HCT116 (cell line): ENCODE data around the gene SPON2. TPM values are rescaled to one million over a fixed set of nuclear protein-coding genes. Genes with fewer than 3 reads are reported as not detected.

Experiments
- ATAC-seq: fragments of 200-7000 bp; cut with Tn5 transposase; 2 replicates; pipeline ENCODE4 v1.9.1; 2020; ENCODE audit warnings: mild to moderate bottlenecking, moderate library complexity
- BruUV-seq: library from RNA; stranded (reverse); fragments of 400-500 nt; replicated peaks from 2 replicates; lab custom pipeline; 2021; lab: Mats Ljungman, UMichigan
- CTCF ChIA-PET: fragments of 300-600 bp; sonication (Branson Sonifier 250); formaldehyde crosslinking; loops from one replicate; lab custom pipeline; 2021; ENCODE audit warnings: antibody characterized with exemption; lab: Charles Lee
- POLR2A ChIA-PET: fragments of 300-600, 350-600 bp; sonication (Branson Sonifier 250); formaldehyde crosslinking; loops from one replicate; lab custom pipeline; 2021; ENCODE audit warnings: antibody characterized with exemption; lab: Charles Lee
- RAD21 ChIA-PET, 2 experiments: fragments of 300-600 bp; sonication (Branson Sonifier 250); formaldehyde crosslinking; loops; one replicate each; lab custom pipeline; 2023; ENCODE audit warnings: low total read pairs in 2 of 2; ENCODE audit not compliant: uncharacterized antibody in 2 of 2, unreplicated experiment in 2 of 2, low non-redundant PET in 1 of 2; lab: Charles Lee
- DNase-seq: peaks from one replicate; pipeline ENCODE4 v3.0.0-alpha.2; 2010; ENCODE audit warnings: low read depth, low spot score
- H2AFZ ChIP-seq: fragments of 200-600 bp; shearing (Covaris generic), sonication (generic); 2 replicates; pipeline ENCODE4 v1.6.1; 2017; ENCODE audit warnings: low read depth, mixed run types, mixed read lengths, antibody characterized with exemption, low read length; ENCODE audit not compliant: poor library complexity, severe bottlenecking
- H3K27ac ChIP-seq: 2 replicates; pipeline ENCODE4 v1.5.1; 2012; ENCODE audit warnings: low read depth, low read length
- H3K27me3 ChIP-seq: fragments of 200-600 bp; sonication (generic); 2 replicates; pipeline ENCODE4 v1.6.1; 2016; ENCODE audit warnings: mixed run types, low read length, mixed read lengths; ENCODE audit not compliant: insufficient read depth
- H3K36me3 ChIP-seq, 2 experiments: fragments of 200-500 bp in 1 of 2; fragments of 200-600 bp in 1 of 2; sonication (Bioruptor generic) in 1 of 2; sonication (generic) in 1 of 2; 2 replicates each; pipeline versions ENCODE4 v1.5.1 to v1.6.1; 2014 to 2016; ENCODE audit warnings: low read length in 2 of 2, inconsistent platforms in 1 of 2, mixed read lengths in 1 of 2, mixed run types in 1 of 2; ENCODE audit not compliant: insufficient read depth in 2 of 2, control insufficient read depth in 1 of 2
- H3K4me1 ChIP-seq, 2 experiments: fragments of 200-600 bp in 1 of 2; sonication (generic) in 1 of 2; 2 replicates each; pipeline versions ENCODE4 v1.5.1 to v1.6.1; 2012 to 2017; ENCODE audit warnings: low read length in 2 of 2, inconsistent platforms in 1 of 2, mild to moderate bottlenecking in 1 of 2, mixed read lengths in 1 of 2, mixed run types in 1 of 2, moderate library complexity in 1 of 2; ENCODE audit not compliant: insufficient read depth in 2 of 2, control insufficient read depth in 1 of 2
- H3K4me2 ChIP-seq: fragments of 200-600 bp; sonication (generic); 2 replicates; pipeline ENCODE4 v1.6.1; 2017; ENCODE audit warnings: mixed run types, low read length, mixed read lengths
- H3K4me3 ChIP-seq, 2 experiments: fragments of 200-600 bp in 1 of 2; sonication (generic) in 1 of 2; replicated peaks in 1 of 2; 2 replicates each; pipeline ENCODE4 v1.5.1; 2011 to 2016; ENCODE audit warnings: low read length in 2 of 2, control low read depth in 1 of 2, low read depth in 1 of 2, mild to moderate bottlenecking in 1 of 2, mixed read lengths in 1 of 2, mixed run types in 1 of 2
- H3K79me2 ChIP-seq: fragments of 200-600 bp; sonication (generic); 2 replicates; pipeline ENCODE4 v1.6.1; 2017; ENCODE audit warnings: mild to moderate bottlenecking, mixed run types, low read length, moderate library complexity, mixed read lengths; ENCODE audit not compliant: insufficient read depth
- H3K9ac ChIP-seq: fragments of 200-600 bp; sonication (generic); 2 replicates; pipeline ENCODE4 v1.6.1; 2016; ENCODE audit warnings: low read length, mixed read lengths
- H3K9me2 ChIP-seq: fragments of 200-600 bp; sonication (generic), shearing (Covaris generic); 2 replicates; pipeline ENCODE4 v1.6.1; 2017; ENCODE audit warnings: mixed run types, mild to moderate bottlenecking, moderate library complexity; ENCODE audit not compliant: insufficient read depth
- H3K9me3 ChIP-seq, 2 experiments: fragments of 200-500 bp in 1 of 2; fragments of 200-600 bp in 1 of 2; sonication (Bioruptor generic) in 1 of 2; sonication (generic) in 1 of 2; 2 replicates each; pipeline ENCODE4 v1.6.1; 2014 to 2017; ENCODE audit warnings: low read length in 2 of 2, mixed read lengths in 2 of 2, inconsistent platforms in 1 of 2, low read depth in 1 of 2, mild to moderate bottlenecking in 1 of 2, mixed run types in 1 of 2, moderate library complexity in 1 of 2; ENCODE audit not compliant: control insufficient read depth in 1 of 2, insufficient read depth in 1 of 2
- H4K20me1 ChIP-seq: fragments of 200-600 bp; sonication (generic), shearing (Covaris generic); 2 replicates; pipeline ENCODE4 v1.6.1; 2017; ENCODE audit warnings: mixed run types, mild to moderate bottlenecking, moderate library complexity; ENCODE audit not compliant: insufficient read depth
- ATF3 ChIP-seq: IDR thresholded peaks from 2 replicates; pipeline ENCODE4 v1.6.1; 2012
- CBX3 ChIP-seq: IDR thresholded peaks from 2 replicates; pipeline ENCODE4 v1.6.1; 2012; ENCODE audit warnings: low read depth
- CEBPB ChIP-seq: IDR thresholded peaks from 2 replicates; pipeline ENCODE4 v1.6.1; 2012; ENCODE audit warnings: low read depth
- ELF1 ChIP-seq: IDR thresholded peaks from 2 replicates; pipeline ENCODE4 v1.6.1; 2012; ENCODE audit warnings: low read depth, borderline replicate concordance
- FOSL1 ChIP-seq: IDR thresholded peaks from 2 replicates; pipeline ENCODE4 v1.6.1; 2012; ENCODE audit warnings: low read depth
- SRF ChIP-seq: IDR thresholded peaks from 2 replicates; pipeline ENCODE4 v1.6.1; 2012; ENCODE audit warnings: low read depth
- intact Hi-C: fragments of 100-400 bp; cut with micrococcal nuclease; formaldehyde crosslinking; loops from 2 replicates; pipeline ENCODE4 v1.10.0; 2022
- total RNA-seq: library from RNA; stranded (reverse); gene quantifications from one replicate; pipeline ENCODE4 v1.2.1, GENCODE V29; 2021; ENCODE audit not compliant: unreplicated experiment
- TF ChIP-seq, protein P1 (sequence below), 3 experiments: fragments of 200-600 bp in 1 of 3; sonication (generic) in 1 of 3; IDR thresholded peaks in 2 of 3; conservative IDR thresholded peaks in 1 of 3; 2 replicates each; pipeline ENCODE4 v1.5.1; 2012 to 2017; ENCODE audit warnings: low read depth in 2 of 3, low read length in 2 of 3, antibody characterized with exemption in 1 of 3, borderline replicate concordance in 1 of 3, control low read depth in 1 of 3, mild to moderate bottlenecking in 1 of 3, mixed read lengths in 1 of 3, mixed run types in 1 of 3, moderate library complexity in 1 of 3; ENCODE audit not compliant: insufficient read depth in 1 of 3

SPON2 gene
- total RNA-seq, 1 experiment from 2014 or later, result 1.5 TPM

DNA sequence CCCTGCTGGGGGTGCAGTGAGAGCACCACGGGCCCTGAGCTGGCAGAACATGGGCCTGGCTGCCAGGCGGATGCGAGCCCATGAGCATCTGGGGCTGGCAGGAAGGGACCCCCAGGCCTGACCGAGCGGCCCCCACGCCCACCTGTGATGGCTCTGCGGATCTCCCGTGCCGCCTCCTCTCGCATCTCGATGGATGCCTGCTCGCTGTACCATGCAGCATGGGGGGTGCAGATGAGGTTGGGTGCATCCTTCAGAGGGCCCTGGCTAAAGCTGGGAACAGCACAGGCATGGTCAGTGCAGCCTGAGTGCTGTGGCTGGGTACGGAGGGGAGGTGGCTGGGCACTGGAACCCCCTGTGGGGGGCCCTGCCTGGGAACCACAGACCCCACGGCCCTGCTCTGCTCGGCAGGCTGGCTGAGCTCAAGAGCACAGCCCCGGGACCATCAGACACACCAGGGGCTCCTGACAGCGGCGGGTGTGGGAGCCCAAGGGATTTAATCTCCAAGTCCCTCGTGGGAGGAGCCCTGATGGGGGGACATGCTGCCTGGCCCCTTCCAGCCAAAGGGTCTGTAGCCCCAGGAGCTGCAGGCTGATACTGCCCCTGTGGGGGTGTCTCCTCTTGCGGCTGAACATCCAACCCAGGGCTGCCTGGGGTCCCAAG is 41.1 kb upstream of the SPON2 start:
- Histone ChIP-seq H3K4me3 (no peak overlapping the region), H3K9ac (no peak overlapping the region), H3K79me2 (peaks cover 5% of the 10 kb centered on the region; the same call in 1 of the 2 replicates), H4K20me1 (no peaks in the 10 kb centered on the region), H2AFZ (no peak overlapping the region), H3K9me3 (no peaks in the 10 kb centered on the region), H3K36me3 (peaks cover 16 to 19% of the 10 kb centered on the region in 2 experiments; a peak in 3 of 4 replicates), H3K27ac (no peak overlapping the region), H3K4me2 (no peak overlapping the region), H3K9me2 (no peaks in the 10 kb centered on the region), H3K4me1 (no peaks in the 10 kb centered on the region), H3K27me3 (no peaks in the 10 kb centered on the region)
- CTCF ChIA-PET, result no interaction called here
- BruUV-seq, result no TSS peak
- intact Hi-C loops, result no loop called here
- TF ChIP-seq ELF1 (no peak), ATF3 (no peak), CBX3 (no peak), SRF (no peak), FOSL1 (no peak), CEBPB (no peak)
- TF ChIP-seq, protein P1, sequence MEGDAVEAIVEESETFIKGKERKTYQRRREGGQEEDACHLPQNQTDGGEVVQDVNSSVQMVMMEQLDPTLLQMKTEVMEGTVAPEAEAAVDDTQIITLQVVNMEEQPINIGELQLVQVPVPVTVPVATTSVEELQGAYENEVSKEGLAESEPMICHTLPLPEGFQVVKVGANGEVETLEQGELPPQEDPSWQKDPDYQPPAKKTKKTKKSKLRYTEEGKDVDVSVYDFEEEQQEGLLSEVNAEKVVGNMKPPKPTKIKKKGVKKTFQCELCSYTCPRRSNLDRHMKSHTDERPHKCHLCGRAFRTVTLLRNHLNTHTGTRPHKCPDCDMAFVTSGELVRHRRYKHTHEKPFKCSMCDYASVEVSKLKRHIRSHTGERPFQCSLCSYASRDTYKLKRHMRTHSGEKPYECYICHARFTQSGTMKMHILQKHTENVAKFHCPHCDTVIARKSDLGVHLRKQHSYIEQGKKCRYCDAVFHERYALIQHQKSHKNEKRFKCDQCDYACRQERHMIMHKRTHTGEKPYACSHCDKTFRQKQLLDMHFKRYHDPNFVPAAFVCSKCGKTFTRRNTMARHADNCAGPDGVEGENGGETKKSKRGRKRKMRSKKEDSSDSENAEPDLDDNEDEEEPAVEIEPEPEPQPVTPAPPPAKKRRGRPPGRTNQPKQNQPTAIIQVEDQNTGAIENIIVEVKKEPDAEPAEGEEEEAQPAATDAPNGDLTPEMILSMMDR (IDR thresholded peaks at IDR 0.05 in 2 of 3, conservative IDR thresholded peaks at IDR 0.05 in 1 of 3; ENCODE audit: borderline replicate concordance in 1 of 3, insufficient read depth in 1 of 3, low read depth in 2 of 3, low read length in 2 of 3), result no peak
- POLR2A ChIA-PET, result no interaction called here
- ATAC-seq (no peak), DNase-seq (no peak)
- RAD21 ChIA-PET, result no interaction called here
